ENCODE data around the gene LDB1. TPM values are rescaled to one million over a fixed set of nuclear protein-coding genes. Genes with fewer than 3 reads are reported as not detected.

LDB1 gene
- total and polyA plus RNA-seq, 2 of the 13 experiments (the other 11 are each of a cell fraction or from before 2014, with no cell fraction given) = 17.2 to 45.5 TPM

DNA sequence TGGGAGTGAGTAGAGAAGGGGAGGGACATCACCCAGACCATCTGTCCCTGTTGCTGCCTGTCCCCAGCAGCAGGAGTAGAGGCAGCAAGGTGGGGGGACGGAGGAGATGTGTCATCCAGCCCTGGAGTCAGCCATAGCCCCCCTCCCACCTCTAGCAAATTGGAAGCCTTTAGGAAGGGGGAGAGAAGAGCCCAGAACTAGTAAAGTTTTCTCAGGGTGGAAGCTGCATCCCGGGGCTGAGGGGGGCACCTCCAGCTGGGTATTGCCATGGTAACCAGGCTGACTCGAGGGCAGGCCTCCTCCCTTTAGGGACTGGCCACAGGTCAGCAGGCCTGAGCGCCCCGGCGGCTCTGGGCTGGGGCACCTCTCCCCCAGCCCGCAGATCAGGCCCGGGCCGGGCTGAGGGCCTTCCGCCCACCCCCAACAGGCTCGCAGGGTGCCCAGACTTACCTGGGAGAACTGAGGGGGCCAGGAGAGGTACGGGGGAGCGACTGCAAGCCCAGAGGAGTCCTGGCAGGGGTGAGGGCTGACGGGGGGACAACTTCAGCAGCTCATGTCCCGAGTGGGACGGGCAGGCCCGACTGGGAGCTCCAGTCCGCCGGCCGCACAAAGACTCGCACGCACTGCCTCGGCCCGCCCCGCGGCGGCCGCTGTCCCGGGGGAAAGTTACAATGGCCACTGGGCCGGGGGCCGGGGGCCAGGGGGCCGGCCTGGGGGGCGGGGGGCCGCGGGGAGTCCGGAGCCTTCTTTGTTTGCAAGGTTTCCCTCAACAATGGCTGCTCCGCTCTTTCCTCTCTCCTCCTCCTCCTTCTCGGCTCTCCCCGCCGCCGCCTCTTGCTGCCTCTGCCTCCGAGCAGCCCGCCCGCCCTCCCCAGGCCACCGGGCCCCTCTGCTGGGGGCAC lies 6.0 kb downstream of the LDB1 start (continued):
- TF ChIP-seq XRCC5 (optimal IDR thresholded peaks at IDR 0.05; ENCODE audit: low read length) (peak; percentile 16), ZSCAN25 (CRISPR knock-in tag; IDR thresholded peaks at IDR 0.05) (0 out of 2 replicates have a peak, but pooled peaks have one; percentile 38), ZNF605 (CRISPR knock-in tag; IDR thresholded peaks at IDR 0.05) (no peak), RBM22 (optimal IDR thresholded peaks at IDR 0.05; ENCODE audit: low read length) (no peak), KMT2B (CRISPR knock-in tag; IDR thresholded peaks at IDR 0.05) (no peak), ZNF263 (CRISPR knock-in tag; IDR thresholded peaks at IDR 0.05) (no peak), EZH2 (conservative IDR thresholded peaks at IDR 0.05; ENCODE audit: low read depth, low read length) (no peak), HNRNPUL1 (IDR thresholded peaks at IDR 0.05; ENCODE audit: low read depth, low read length) (no peak), PHF20 (CRISPR knock-in tag; IDR thresholded peaks at IDR 0.05) (no peak), CC2D1A (CRISPR knock-in tag; IDR thresholded peaks at IDR 0.05) (no peak), RBFOX2 (IDR thresholded peaks at IDR 0.05; ENCODE audit: low read depth, low read length) (0 out of 2 replicates have a peak, but pooled peaks have one; percentile 25), RORA (CRISPR knock-in tag; IDR thresholded peaks at IDR 0.05) (no peak), KAT7 (CRISPR knock-in tag; IDR thresholded peaks at IDR 0.05; ENCODE audit: borderline replicate concordance) (peak; percentile 19; the same call in 1 of the 2 replicates), NR1H2 (CRISPR knock-in tag; IDR thresholded peaks at IDR 0.05; ENCODE audit: borderline replicate concordance, low read depth) (no peak), U2AF1 (optimal IDR thresholded peaks at IDR 0.05; ENCODE audit: low read depth, low read length) (no peak), EED (CRISPR knock-in tag; IDR thresholded peaks at IDR 0.05) (no peak), SRSF1 (optimal IDR thresholded peaks at IDR 0.05; ENCODE audit: low read depth, low read length) (no peak), AGO2 (optimal IDR thresholded peaks at IDR 0.05; ENCODE audit: low read depth, low read length) (peak; percentile 61)
- TF ChIP-seq, protein P1, sequence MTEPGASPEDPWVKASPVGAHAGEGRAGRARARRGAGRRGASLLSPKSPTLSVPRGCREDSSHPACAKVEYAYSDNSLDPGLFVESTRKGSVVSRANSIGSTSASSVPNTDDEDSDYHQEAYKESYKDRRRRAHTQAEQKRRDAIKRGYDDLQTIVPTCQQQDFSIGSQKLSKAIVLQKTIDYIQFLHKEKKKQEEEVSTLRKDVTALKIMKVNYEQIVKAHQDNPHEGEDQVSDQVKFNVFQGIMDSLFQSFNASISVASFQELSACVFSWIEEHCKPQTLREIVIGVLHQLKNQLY (CRISPR knock-in tag; IDR thresholded peaks at IDR 0.05) = no peak
- TF ChIP-seq, protein P2, sequence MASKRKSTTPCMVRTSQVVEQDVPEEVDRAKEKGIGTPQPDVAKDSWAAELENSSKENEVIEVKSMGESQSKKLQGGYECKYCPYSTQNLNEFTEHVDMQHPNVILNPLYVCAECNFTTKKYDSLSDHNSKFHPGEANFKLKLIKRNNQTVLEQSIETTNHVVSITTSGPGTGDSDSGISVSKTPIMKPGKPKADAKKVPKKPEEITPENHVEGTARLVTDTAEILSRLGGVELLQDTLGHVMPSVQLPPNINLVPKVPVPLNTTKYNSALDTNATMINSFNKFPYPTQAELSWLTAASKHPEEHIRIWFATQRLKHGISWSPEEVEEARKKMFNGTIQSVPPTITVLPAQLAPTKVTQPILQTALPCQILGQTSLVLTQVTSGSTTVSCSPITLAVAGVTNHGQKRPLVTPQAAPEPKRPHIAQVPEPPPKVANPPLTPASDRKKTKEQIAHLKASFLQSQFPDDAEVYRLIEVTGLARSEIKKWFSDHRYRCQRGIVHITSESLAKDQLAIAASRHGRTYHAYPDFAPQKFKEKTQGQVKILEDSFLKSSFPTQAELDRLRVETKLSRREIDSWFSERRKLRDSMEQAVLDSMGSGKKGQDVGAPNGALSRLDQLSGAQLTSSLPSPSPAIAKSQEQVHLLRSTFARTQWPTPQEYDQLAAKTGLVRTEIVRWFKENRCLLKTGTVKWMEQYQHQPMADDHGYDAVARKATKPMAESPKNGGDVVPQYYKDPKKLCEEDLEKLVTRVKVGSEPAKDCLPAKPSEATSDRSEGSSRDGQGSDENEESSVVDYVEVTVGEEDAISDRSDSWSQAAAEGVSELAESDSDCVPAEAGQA (IDR thresholded peaks at IDR 0.05; ENCODE audit: low read depth) = no peak
- TF ChIP-seq, protein P2 (CRISPR knock-in tag; IDR thresholded peaks at IDR 0.05; ENCODE audit: borderline replicate concordance) = no peak
